Lower lobe of right lung (tissue), 2 donors: ENCODE data around the gene OR51A2. TPM values are rescaled to one million over a fixed set of nuclear protein-coding genes. Genes with fewer than 3 reads are reported as not detected.

Source experiments
- ATAC-seq, 2 donors: fragments of 200-7000 bp; cut with Tn5 transposase; one replicate each; pipeline ENCODE4 v1.9.1; 2020 to 2022; ENCODE audit warnings: mild to moderate bottlenecking in 2 of 2, moderate library complexity in 2 of 2
- DNase-seq: peaks from one replicate; pipeline ENCODE4 v3.0.0-alpha.2; 2020
- H3K27ac ChIP-seq: fragments of 200-600 bp; one replicate; pipeline ENCODE4 v1.8.0; 2022
- H3K27me3 ChIP-seq: fragments of 200-600 bp; one replicate; pipeline ENCODE4 v1.8.0; 2022; ENCODE audit warnings: low read depth
- H3K36me3 ChIP-seq: fragments of 200-600 bp; one replicate; pipeline ENCODE4 v1.8.0; 2022; ENCODE audit warnings: mild to moderate bottlenecking
- H3K4me1 ChIP-seq: fragments of 200-600 bp; one replicate; pipeline ENCODE4 v1.8.0; 2022
- H3K4me3 ChIP-seq: fragments of 200-600 bp; one replicate; pipeline ENCODE4 v1.8.0; 2022; ENCODE audit warnings: mild to moderate bottlenecking
- H3K9me3 ChIP-seq: fragments of 200-600 bp; one replicate; pipeline ENCODE4 v1.8.0; 2022
- intact Hi-C: fragments of 100-400 bp; cut with DNase I; formaldehyde crosslinking; loops from one replicate; pipeline ENCODE4 v1.11.0; 2022
- total RNA-seq: library from RNA; stranded (reverse); fragmentation: NEBNext Ultra II Directional; extraction: Animal tissue kit (Norgen Biotek cat#: 25700); gene quantifications from one replicate; pipeline ENCODE4 v1.2.1, GENCODE V29; 2021
- TF ChIP-seq, protein P1 (sequence below): fragments of 200-600 bp; IDR thresholded peaks from one replicate; pipeline ENCODE4 v1.8.0; 2022; ENCODE audit warnings: antibody characterized with exemption, mild to moderate bottlenecking
- donor health status: DM: no; HTN: yes; CAD: no; lungs with severe emphysema.

OR51A2 gene
- total RNA-seq, 1 donor from 2014 or later: not detected

GRCh38 chr11:4979036-4979435, 23.5 kb upstream of the OR51A2 start:
- H3K36me3 ChIP-seq: no peaks in the 10 kb centered on the region
- no peaks in the 10 kb centered on the region for H3K4me1 ChIP-seq
- DNase-seq (no peak), ATAC-seq (no peak)
- H3K27me3 ChIP-seq: no peaks in the 10 kb centered on the region
- TF ChIP-seq, protein P1, sequence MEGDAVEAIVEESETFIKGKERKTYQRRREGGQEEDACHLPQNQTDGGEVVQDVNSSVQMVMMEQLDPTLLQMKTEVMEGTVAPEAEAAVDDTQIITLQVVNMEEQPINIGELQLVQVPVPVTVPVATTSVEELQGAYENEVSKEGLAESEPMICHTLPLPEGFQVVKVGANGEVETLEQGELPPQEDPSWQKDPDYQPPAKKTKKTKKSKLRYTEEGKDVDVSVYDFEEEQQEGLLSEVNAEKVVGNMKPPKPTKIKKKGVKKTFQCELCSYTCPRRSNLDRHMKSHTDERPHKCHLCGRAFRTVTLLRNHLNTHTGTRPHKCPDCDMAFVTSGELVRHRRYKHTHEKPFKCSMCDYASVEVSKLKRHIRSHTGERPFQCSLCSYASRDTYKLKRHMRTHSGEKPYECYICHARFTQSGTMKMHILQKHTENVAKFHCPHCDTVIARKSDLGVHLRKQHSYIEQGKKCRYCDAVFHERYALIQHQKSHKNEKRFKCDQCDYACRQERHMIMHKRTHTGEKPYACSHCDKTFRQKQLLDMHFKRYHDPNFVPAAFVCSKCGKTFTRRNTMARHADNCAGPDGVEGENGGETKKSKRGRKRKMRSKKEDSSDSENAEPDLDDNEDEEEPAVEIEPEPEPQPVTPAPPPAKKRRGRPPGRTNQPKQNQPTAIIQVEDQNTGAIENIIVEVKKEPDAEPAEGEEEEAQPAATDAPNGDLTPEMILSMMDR: no peak
- no peak overlapping the region for H3K27ac ChIP-seq
- H3K9me3 ChIP-seq: no peaks in the 10 kb centered on the region
- no peak overlapping the region for H3K4me3 ChIP-seq
- intact Hi-C loops: no loop called here

- DNase-seq: no peak
- no peak overlapping the region for H3K27ac ChIP-seq
- H3K9me3 ChIP-seq: no peaks in the 10 kb centered on the region
- no peak overlapping the region for H3K4me3 ChIP-seq
- TF ChIP-seq, protein P1: no peak
- intact Hi-C loops: no loop called here
- no peaks in the 10 kb centered on the region for H3K27me3 ChIP-seq
- H3K36me3 ChIP-seq: no peaks in the 10 kb centered on the region
- ATAC-seq: no peak
- no peaks in the 10 kb centered on the region for H3K4me1 ChIP-seq
Measured at GRCh38 chr11:4975436-4975835, 19.9 kb upstream of the OR51A2 start.

- no peaks in the 10 kb centered on the region for H3K36me3 ChIP-seq
- DNase-seq (no peak), ATAC-seq (no peak)
- intact Hi-C loops: no loop called here
- no peaks in the 10 kb centered on the region for H3K4me1 ChIP-seq
- no peaks in the 10 kb centered on the region for H3K27me3 ChIP-seq
- TF ChIP-seq, protein P1: no peak
- no peak overlapping the region for H3K4me3 ChIP-seq
- no peak overlapping the region for H3K27ac ChIP-seq
- H3K9me3 ChIP-seq: no peaks in the 10 kb centered on the region
Measured at GRCh38 chr11:4962816-4963215, 7.3 kb upstream of the OR51A2 start.

DNA sequence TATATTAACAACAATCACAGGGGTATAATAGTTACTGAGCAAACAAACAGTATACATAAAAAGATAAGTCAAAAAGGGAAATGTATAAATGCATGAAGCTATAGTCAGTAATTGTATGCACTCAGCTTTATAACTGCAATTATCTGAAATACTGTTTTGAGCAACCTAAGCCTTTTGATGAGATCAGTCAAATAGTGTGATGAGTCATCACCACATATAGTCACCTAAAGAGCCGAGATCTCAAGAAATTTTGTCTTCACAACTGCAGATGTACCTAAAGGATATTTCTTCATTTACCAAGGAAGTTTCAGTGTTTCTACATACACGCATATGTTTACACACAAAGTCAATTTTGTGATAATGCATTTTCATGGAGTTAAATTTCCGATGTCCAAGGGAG, 5.4 kb upstream of the OR51A2 start:
- Histone ChIP-seq H3K9me3 (no peaks in the 10 kb centered on the region), H3K4me1 (no peaks in the 10 kb centered on the region), H3K27ac (no peak overlapping the region), H3K36me3 (no peaks in the 10 kb centered on the region), H3K4me3 (no peak overlapping the region), H3K27me3 (no peaks in the 10 kb centered on the region)
- intact Hi-C loops: no loop called here
- DNase-seq (no peak), ATAC-seq (no peak)
- TF ChIP-seq, protein P1: no peak

DNA sequence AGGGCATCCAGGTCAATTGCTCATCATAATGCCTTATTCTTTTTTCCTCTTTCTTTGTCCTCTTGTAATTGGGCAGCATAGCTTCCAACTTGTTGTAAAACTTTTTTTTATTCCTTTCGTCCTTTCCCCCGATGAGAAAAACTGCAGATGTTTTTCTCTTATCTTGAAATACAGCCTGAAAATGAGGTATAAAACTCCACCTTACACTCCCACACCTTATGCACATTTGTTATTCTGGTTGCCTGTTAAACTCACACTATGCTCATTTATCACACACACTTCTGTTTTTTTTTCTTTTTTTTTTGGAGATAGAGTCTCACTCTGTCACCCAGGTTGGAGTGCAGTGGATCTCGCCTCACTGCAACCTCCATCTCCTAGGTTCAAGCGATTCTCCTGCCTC, 1.9 kb upstream of the OR51A2 start:
- no peak for DNase-seq
- ATAC-seq: no peak

More for the DNA sequence above, 1.9 kb upstream of the OR51A2 start:
- TF ChIP-seq, protein P1: no peak
- intact Hi-C loops: no loop called here
- H3K27me3 ChIP-seq: no peaks in the 10 kb centered on the region
- H3K36me3 ChIP-seq: no peaks in the 10 kb centered on the region
- no peaks in the 10 kb centered on the region for H3K4me1 ChIP-seq
- H3K27ac ChIP-seq: no peak overlapping the region
- H3K4me3 ChIP-seq: no peak overlapping the region
- no peaks in the 10 kb centered on the region for H3K9me3 ChIP-seq
